GM08714 (cell line): ENCODE data around the gene MYOM3.
"Not testable (repeated sequence)": the region's sequence is repeated elsewhere in the genome, so short reads cannot be mapped to it uniquely, and the experiment has no call there.

Source experiments
- H3K4me3 ChIP-seq: fragments of 200-500 bp; sonication (Bioruptor generic); 2 replicates; pipeline ENCODE4 v1.5.1; 2014; ENCODE audit warnings: mild to moderate bottlenecking, low read length, inconsistent platforms
- ZNF274 ChIP-seq: IDR thresholded peaks from 2 replicates; pipeline ENCODE4 v1.6.1; 2012; ENCODE audit warnings: mild to moderate bottlenecking, low read depth, low read length

The MYOM3 gene

GRCh38 chr1:24069817-24070216 is 42.1 kb downstream of the MYOM3 start:
- H3K4me3 ChIP-seq = no peak overlapping the region
- TF ChIP-seq ZNF274 = no peak

- no peak overlapping the region for H3K4me3 ChIP-seq
- TF ChIP-seq ZNF274 = no peak
Observed at GRCh38 chr1:24067978-24068377, 44.0 kb downstream of the MYOM3 start.

- no peak overlapping the region for H3K4me3 ChIP-seq
- TF ChIP-seq ZNF274 = no peak
Observed at GRCh38 chr1:24065304-24065703, 46.6 kb downstream of the MYOM3 start.

GRCh38 chr1:24062221-24062620 is 49.7 kb downstream of the MYOM3 start:
- no peak overlapping the region for H3K4me3 ChIP-seq
- TF ChIP-seq ZNF274 = no peak

GRCh38 chr1:24060482-24060881 is 51.5 kb downstream of the MYOM3 start:
- H3K4me3 ChIP-seq = no peak overlapping the region
- TF ChIP-seq ZNF274 = no peak

GRCh38 chr1:24058671-24059455 is 53.1 kb downstream of the MYOM3 start:
- H3K4me3 ChIP-seq = no peak overlapping the region
- TF ChIP-seq ZNF274 = no peak

GRCh38 chr1:24057171-24057570 is 54.8 kb downstream of the MYOM3 start:
- no peak for TF ChIP-seq ZNF274
- no peak overlapping the region for H3K4me3 ChIP-seq

GRCh38 chr1:24055681-24056080 is 56.3 kb downstream of the MYOM3 start:
- H3K4me3 ChIP-seq = no peak overlapping the region
- TF ChIP-seq ZNF274 = no peak

GRCh38 chr1:24052220-24052619 is 59.7 kb downstream of the MYOM3 start:
- TF ChIP-seq ZNF274 = no peak
- H3K4me3 ChIP-seq = no peak overlapping the region

- TF ChIP-seq ZNF274 = no peak
- no peak overlapping the region for H3K4me3 ChIP-seq
Observed at GRCh38 chr1:24051206-24051945, 60.6 kb downstream of the MYOM3 start.

- no peak for TF ChIP-seq ZNF274
- no peak overlapping the region for H3K4me3 ChIP-seq
Observed at GRCh38 chr1:24049733-24050132, 62.2 kb downstream of the MYOM3 start.

- H3K4me3 ChIP-seq = not testable (repeated sequence)
Observed at GRCh38 chr1:24048894-24049293, 63.0 kb downstream of the MYOM3 start.

GRCh38 chr1:24048205-24048869 is 63.6 kb downstream of the MYOM3 start:
- no peak for TF ChIP-seq ZNF274
- no peak overlapping the region for H3K4me3 ChIP-seq

- no peak overlapping the region for H3K4me3 ChIP-seq
- no peak for TF ChIP-seq ZNF274
Observed at GRCh38 chr1:24047110-24047477, 64.8 kb downstream of the MYOM3 start.

- no peak overlapping the region for H3K4me3 ChIP-seq
- no peak for TF ChIP-seq ZNF274
Observed at GRCh38 chr1:24045771-24046170, 66.2 kb downstream of the MYOM3 start.

GRCh38 chr1:24044672-24045071 is 67.3 kb downstream of the MYOM3 start:
- not testable (repeated sequence) for H3K4me3 ChIP-seq
